Renal cortical epithelial cell (primary cell): ENCODE results near the gene HSPA12A. TPM values are rescaled to one million over a fixed set of nuclear protein-coding genes. Genes with fewer than 3 reads are reported as not detected.

Source experiments
- DNase-seq: peaks from one replicate; pipeline ENCODE4 v3.0.0-alpha.2; 2011; ENCODE audit warnings: low read depth
- total RNA-seq: library from RNA; depleted of rRNA; stranded (reverse); fragments of >200 nt; gene quantifications from 2 replicates; pipeline ENCODE4 v1.2.3, GENCODE V29; 2014

HSPA12A gene
- total RNA-seq, 1 donor from 2014 or later = 79.5 TPM

- peak; percentile 85 for DNase-seq
Measured at GRCh38 chr10:116771101-116771958, 29.0 kb upstream of the HSPA12A start.

DNA sequence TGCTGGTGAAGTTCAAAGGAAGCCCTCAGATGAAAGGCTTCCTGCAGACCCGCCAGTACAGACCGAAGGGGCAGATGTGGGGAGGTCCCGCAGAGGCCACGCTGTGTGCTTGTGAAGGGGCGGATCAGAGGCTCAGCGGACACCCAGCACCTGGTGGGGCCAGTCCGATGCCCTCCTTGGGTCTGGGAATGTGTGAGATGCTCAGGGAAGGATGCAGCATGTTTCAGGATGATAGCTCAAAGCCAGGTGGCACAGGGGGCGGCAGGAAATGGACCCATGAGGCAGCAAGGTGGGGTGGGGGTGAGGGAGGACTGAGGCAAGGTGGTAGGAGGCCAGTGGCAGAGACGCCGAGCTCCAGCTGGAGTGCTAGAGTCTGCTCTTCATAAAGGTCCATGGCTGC is 27.9 kb upstream of the HSPA12A start:
- DNase-seq = no peak

- DNase-seq = no peak
Measured at GRCh38 chr10:116769791-116770190, 27.4 kb upstream of the HSPA12A start.

- no peak for DNase-seq
Measured at GRCh38 chr10:116769368-116769767, 27.0 kb upstream of the HSPA12A start.

- peak; percentile 15 for DNase-seq
Measured at GRCh38 chr10:116768786-116769185, 26.4 kb upstream of the HSPA12A start.

DNA sequence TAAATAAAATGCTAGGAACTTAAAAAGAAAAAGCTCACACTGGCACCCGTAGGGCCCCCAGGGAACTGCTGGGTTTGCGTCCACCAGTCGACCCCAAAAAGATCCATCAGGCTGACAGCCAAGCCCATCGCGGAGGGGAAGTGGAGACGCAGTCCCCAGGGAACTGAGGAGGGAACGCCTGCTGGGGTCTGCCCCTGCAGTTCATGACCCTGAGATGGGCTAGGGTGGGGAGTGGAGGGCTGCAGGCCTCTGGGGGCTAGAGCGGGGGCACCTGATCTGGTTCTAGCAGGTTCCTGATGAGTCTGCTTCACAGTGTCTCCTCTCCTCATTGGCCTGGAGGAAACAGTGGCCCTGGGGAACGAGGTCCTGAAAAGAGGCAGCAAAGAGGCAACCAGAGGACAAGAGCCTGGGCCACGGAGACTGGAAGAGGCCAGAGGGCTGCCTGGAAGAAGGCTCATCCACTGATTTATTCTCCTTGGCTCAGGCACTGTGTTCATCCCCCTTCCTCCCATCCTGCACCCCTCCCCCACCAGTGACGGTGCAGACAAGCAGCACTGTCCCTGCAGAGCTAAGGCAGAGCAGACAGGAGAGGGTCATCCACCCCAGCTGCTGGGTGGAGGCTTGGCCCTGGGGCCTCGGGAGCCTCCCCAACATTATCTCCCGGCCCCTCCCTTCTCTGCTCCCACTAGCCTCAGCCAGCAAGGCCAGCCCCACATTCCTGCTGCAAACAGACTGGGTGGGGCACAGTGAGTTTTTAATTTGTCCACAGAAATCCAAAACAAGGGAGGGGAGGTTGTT is 24.7 kb upstream of the HSPA12A start:
- no peak for DNase-seq

DNA sequence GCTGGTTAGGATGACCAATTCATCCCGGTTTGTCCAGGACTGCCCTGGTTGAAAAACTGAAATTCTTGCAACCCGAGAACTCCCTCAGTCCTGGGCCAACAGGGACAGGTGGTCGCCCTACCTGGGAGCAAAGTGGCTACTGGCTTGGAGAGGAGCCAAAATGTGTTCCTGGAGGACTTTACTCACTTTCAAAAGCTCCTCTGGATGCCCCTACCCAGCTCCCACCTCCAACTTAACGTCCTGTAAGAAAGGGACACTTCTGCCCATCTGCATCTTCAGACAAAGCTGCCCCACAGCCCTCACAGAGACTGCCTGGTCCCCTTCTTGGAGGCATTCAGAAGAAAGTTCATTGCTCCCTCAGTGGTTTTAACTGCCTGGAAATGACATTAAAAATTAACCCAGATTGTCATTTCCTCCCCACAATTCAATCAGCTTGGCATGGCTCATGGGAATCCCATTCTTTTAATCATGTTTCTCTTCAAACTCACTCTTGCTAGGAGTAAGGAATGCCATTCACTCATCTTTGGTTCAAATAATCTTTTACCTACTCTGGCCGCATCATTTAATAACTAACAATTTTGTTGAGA is 24.0 kb upstream of the HSPA12A start:
- DNase-seq = peak; percentile 95

DNA sequence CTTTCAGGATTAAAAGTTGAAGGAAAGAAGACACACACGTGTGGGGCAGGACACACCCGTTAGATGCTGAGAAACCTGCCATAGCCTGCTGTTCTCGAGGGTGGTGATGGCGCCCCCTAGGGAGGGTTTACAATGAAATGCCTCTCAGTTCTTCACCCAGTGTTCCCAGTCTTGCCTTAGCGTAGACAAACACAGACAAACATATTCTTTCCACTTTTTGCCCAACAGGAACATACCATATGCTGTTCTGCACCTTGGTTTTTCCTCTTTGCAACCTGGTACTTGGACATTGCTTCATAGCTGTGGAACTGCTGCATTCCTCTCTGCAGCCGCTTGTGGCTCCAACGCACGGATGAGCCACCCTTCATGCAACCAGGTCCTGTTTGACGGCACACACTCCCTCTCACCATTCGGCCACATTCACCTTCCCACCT is 23.3 kb upstream of the HSPA12A start:
- peak; percentile 74 for DNase-seq

DNA sequence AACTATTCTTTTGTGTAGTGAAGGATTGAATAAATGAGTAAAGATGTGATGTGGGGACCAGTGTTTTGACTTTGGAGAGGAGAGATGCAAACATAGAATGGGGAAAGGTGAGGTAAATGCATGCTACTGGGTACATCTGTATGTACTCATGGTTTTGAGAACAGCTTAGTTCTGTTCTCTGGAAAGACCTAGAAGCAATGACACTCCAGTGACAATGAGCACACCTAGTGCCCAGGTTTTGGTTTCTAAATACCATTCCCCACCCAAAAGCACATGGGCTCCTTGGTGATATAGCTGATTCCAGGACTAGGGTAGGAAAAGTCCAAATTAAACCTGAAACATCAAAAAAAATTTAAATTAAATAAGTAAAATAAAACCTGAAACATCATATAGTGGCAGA is 22.6 kb upstream of the HSPA12A start:
- DNase-seq = no peak

DNA sequence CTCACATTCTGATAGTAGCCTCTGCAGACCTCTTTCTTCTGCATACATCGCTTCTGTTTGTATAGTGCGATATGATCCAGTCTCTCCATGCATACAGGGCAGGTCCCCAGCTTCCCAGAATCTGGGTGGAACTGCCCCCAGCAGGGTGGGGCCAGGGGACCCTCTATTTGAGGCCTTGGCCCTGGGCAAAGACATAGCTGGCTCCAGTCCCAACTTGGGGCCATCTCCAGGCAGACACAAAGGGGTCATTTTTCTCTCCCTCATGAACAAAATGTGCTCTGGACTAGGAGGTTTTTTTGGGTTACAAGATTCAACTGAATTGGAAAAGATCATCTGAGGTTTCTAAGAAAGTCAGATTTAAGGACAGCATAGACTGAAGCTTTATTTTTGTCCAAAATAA is 21.1 kb upstream of the HSPA12A start:
- DNase-seq = no peak

DNA sequence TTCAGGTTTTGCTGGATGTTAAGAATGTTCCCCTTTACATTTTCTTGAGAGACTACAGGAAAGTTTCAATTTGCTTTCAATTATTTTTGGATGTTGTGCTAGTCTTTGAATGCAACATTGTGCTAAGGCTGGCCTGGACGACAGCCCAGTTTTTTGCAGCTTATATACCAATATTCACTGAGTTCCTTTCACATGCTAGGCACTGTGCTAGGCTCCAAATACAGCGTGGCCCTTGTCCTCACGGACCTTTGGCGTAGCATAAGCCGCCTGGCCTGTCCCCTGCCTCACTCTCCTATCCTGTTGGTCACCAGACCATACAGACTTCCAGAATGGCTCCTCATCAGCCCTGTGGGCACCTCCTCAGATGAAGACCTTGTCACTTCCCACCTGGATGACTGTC is 19.5 kb upstream of the HSPA12A start:
- no peak for DNase-seq

GRCh38 chr10:116760919-116761318 is 18.6 kb upstream of the HSPA12A start:
- no peak for DNase-seq

- DNase-seq = no peak
Measured at GRCh38 chr10:116757246-116757645, 14.9 kb upstream of the HSPA12A start.

- no peak for DNase-seq
Measured at GRCh38 chr10:116756277-116756676, 13.9 kb upstream of the HSPA12A start.

DNA sequence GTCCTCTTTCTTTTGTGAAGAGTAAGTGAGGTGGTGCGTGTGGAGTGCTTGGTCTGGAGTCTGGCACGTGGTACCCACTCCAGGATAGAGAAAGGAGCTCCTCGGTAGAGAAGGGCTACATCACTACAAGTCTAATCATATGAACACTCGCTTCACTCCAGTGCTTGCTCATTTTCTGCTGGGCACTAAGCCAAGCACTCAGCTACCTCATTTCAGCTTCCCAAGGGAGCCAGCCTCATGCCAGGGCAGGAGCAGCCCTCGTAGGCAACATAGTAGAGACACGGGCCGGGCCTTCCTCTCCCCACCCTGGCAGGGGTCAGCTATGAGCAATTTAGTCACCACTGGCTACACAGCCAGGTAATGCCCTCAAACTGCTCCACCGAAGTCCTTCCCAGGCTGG is 11.4 kb upstream of the HSPA12A start:
- DNase-seq = peak; percentile 94

DNA sequence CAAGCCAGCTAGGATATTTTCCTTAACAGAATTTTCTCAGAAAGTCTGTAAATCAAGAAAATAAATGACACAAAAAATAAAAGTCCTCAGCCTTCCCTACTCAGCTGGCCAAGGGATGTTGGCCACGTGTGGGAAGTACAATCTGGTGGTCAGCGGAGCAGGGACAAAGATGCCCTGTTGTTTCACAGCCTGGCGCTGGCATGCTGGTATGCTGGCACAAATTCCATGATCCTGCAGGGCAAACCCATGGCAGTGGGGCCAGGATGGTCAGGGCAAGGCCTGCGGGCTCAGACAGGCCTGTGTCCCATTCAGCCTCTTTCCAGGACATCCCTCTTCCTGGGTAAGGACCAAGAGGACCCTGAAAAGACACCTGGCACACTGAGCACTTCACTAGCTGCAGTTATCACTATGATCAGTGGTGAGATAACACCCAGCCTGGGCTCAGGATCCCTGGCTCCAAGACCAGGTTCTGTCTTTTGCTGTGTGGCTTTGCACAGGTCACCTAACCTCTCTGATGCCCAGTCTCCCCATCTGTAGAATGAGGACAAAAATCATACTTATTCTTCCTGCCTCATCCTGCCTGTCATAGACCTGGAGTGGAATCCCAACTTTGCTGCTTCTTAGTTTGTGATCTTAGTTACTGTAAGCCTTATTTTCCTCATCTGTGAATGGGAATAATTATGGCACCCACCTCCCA is 10.8 kb upstream of the HSPA12A start:
- peak; percentile 50 for DNase-seq

- DNase-seq = peak; percentile 65
Measured at GRCh38 chr10:116752563-116752962, 10.2 kb upstream of the HSPA12A start.

- DNase-seq = no peak
Measured at GRCh38 chr10:116748471-116748870, 6.1 kb upstream of the HSPA12A start.

- DNase-seq = peak; percentile 83
Measured at GRCh38 chr10:116748041-116748440, 5.7 kb upstream of the HSPA12A start.

GRCh38 chr10:116747325-116747724 is 5.0 kb upstream of the HSPA12A start:
- DNase-seq = no peak

GRCh38 chr10:116744885-116745284 is 2.5 kb upstream of the HSPA12A start:
- no peak for DNase-seq

DNA sequence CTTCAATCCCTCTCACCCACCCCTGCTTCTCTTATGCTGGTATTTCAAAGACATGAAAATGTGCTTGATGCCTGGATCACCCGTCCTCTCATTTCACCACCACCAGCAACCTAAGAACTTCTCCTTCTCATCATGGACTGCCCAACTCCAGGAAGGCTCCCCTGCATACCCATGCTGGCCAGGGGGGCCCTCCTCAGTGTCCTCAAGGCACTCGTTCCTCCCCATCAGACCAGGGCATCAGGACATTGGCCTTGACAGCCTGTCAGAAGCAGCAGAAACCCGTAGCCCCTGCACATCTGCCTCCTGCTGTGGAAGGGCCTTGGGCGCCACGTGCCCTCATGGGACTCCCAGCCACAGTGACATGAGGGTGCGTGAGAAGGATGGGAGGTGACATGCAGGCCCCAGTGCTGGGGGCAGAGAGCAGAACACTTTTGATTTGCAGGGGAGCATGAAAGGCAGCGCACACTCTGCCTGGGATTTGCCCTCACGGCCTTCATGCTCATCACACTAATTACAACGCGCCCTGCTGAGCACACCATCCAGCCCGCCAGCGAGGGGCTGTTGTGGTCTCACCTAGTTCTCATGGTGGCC is 1.9 kb upstream of the HSPA12A start:
- DNase-seq = no peak
